Measurements from ENCODE around the gene TMEM258.

TMEM258 gene

DNA sequence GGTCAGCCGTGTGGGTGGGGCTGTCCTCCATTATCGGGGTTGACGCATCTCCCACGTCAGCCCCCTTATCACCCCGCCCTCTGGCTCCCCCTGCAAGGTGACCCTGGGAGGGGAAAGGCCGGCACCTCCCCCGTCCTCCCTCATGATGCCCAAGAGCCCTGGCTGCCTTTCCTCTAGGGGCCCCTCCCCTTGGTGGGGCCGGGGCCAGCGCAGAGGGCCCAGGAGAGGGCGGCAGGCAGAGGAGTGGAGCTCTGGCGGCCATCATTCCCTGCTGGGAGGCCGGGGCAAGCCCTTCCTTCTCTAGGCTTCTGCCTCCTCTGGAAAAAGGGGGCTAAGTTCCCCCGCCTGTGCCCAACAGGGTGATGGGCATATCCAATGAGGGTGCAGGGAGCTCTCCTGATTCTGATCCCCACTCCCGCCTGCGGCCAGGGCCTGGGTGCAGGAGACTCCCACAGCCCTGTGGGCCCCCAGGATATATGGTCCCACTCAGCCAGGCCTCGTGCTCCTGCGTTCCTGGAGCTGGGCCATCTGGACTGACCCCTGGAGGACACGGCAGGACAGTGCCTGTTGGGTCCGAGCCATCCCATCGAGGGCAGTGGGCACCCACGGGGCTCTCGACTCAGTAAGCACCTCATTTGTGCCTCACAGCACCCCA, 27.7 kb downstream of the TMEM258 start:
- DNase-seq (ENCODE audit: low spot score) = no peak
- no peak overlapping the region for H3K27ac ChIP-seq
- TF ChIP-seq, protein P1, sequence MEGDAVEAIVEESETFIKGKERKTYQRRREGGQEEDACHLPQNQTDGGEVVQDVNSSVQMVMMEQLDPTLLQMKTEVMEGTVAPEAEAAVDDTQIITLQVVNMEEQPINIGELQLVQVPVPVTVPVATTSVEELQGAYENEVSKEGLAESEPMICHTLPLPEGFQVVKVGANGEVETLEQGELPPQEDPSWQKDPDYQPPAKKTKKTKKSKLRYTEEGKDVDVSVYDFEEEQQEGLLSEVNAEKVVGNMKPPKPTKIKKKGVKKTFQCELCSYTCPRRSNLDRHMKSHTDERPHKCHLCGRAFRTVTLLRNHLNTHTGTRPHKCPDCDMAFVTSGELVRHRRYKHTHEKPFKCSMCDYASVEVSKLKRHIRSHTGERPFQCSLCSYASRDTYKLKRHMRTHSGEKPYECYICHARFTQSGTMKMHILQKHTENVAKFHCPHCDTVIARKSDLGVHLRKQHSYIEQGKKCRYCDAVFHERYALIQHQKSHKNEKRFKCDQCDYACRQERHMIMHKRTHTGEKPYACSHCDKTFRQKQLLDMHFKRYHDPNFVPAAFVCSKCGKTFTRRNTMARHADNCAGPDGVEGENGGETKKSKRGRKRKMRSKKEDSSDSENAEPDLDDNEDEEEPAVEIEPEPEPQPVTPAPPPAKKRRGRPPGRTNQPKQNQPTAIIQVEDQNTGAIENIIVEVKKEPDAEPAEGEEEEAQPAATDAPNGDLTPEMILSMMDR (conservative IDR thresholded peaks at IDR 0.05; ENCODE audit: low read depth) = no peak
- ChIA-PET CTCF (interaction anchor here (0.5 kb wide), 1 partner anchor 12 kb away, joined by 3 read pairs; the partner anchor contains the start of gene MYRF), POLR2A (ENCODE audit: low non-redundant PET) (no interaction called here)

DNA sequence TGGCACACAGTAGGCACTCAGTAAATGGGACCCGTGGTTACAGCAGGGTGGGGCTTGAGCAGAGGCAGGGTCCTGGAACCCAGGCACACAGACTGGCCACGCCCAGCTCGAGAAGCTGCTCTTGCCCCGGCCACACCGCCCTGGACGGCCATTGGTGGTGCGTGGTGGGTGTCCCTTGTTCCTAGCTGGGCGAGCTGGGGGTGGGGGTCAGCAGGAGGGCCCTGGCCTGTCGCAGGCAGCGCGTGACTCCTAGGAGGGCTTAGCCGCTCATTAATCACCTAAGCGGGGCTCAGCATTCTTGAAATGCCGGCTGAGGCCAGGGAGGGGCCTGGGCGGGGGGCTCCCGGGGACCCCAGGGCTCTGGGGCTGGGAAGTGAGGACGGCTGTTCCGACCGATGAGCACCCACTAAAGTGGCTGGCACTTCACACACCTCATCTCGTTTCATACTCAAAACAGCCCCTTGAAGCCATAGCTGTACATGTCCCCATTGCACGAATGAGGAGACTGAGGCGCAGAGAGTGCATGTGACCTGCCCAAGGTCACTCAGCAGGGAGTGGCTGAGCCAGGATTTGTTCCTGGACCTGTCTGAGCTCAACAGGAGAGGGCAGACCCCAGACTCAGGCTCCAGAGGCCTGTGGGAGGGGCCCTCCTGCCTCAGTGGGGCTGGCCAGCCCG, 28.3 kb downstream of the TMEM258 start:
- DNase-seq (ENCODE audit: low spot score) = no peak
- TF ChIP-seq, protein P1 (conservative IDR thresholded peaks at IDR 0.05; ENCODE audit: low read depth) = no peak
- no peak overlapping the region for H3K27ac ChIP-seq
- CTCF ChIA-PET = no interaction called here
- POLR2A ChIA-PET (ENCODE audit: low non-redundant PET) = no interaction called here

DNA sequence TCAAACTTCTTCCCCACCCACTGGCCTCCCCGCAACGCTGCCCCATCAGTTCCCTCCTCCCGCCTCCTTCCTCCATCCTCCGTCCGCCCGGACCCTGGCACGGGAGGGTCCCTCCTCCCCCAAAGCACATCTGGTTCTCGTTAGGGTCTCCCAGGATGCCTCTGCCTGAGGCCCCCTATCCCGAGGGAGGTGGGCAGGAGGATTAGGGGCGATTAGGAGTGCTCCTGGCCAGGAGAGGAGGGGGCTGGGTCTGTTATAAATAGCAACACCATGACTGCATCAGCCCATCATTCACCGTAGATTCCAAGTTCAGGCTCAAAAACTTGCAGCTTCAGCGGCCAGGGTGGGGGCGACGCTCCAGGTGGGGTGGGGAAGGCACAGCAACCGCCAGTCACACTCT, 29.6 kb downstream of the TMEM258 start:
- TF ChIP-seq, protein P1 (conservative IDR thresholded peaks at IDR 0.05; ENCODE audit: low read depth) = no peak
- ChIA-PET CTCF (interaction anchor here (1.4 kb wide), 1 partner anchor 29 kb away, joined by 3 read pairs; no protein-coding TSS in a partner anchor), POLR2A (ENCODE audit: low non-redundant PET) (no interaction called here)
- no peak overlapping the region for H3K27ac ChIP-seq
- no peak for DNase-seq (ENCODE audit: low spot score)

DNA sequence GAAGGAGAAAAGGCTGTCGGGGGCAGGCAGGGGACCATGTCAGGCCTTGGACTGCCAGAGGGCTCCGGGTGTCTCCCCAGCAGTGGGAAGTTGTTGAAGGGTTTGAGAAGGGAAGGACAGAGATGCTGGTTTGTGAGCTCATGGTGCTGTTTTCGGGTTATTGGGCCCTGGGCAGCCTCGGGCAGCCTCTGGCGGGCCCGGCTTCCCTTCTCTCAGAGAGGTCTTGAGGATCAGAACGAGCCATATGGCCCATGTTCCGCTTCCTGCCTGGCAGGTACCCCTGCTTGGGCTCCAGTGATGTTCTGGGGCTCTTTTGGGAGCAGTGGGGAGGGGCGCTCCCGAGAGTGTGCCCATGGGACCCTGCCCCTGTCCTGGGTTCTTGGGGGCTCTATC, 30.2 kb downstream of the TMEM258 start:
- no peak for DNase-seq (ENCODE audit: low spot score)
- ChIA-PET CTCF (interaction anchor here (0.5 to 1.4 kb wide), 2 partner anchors 29 to 1198 kb away, joined by 3 to 4 read pairs; no protein-coding TSS in a partner anchor), POLR2A (ENCODE audit: low non-redundant PET) (no interaction called here)
- no peak overlapping the region for H3K27ac ChIP-seq
- TF ChIP-seq, protein P1 (conservative IDR thresholded peaks at IDR 0.05; ENCODE audit: low read depth) = no peak

DNA sequence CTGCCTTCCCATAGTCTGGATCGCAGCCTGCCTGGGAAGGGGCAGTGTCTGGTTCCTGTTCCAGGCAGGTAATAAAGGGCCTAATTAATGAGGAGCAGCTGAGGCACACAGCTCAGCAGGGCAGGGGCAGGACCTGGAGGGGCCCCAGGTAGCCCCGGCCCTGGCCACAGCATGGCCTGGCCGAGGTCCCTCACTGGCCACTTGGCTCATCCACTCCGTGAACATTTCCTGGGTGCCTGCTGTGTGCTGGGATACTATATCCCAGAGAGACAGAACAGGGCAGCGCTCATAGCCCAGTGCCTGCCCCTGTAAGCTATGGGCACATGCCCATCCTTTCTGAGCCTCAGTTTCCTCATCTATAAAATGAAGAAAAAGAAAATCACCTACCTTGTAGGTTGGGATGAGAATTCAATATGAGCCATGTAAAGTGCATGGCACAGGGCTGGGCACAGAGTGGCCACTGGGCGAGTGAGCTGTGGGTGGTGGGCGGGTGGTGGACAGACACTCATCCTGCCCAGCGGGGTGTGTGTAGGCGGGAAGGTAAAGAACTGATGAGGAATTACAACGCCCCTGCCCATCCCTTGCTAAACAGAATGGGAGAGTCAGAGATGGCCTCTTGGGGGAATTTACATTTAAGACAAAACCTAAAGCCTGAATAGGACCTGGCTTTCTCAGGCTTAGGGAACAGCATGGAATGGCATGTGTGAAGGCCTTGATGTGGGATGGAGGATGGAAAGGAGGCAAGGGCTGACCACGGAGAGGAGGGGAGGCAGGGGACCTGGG, 30.8 kb downstream of the TMEM258 start:
- CTCF ChIA-PET = interaction anchor here (0.5 to 1.4 kb wide), 2 partner anchors 28 to 1198 kb away, joined by 3 to 4 read pairs; no protein-coding TSS in a partner anchor
- no peak overlapping the region for H3K27ac ChIP-seq
- TF ChIP-seq, protein P1 (conservative IDR thresholded peaks at IDR 0.05; ENCODE audit: low read depth) = no peak
- POLR2A ChIA-PET (ENCODE audit: low non-redundant PET) = no interaction called here
- DNase-seq (ENCODE audit: low spot score) = no peak

DNA sequence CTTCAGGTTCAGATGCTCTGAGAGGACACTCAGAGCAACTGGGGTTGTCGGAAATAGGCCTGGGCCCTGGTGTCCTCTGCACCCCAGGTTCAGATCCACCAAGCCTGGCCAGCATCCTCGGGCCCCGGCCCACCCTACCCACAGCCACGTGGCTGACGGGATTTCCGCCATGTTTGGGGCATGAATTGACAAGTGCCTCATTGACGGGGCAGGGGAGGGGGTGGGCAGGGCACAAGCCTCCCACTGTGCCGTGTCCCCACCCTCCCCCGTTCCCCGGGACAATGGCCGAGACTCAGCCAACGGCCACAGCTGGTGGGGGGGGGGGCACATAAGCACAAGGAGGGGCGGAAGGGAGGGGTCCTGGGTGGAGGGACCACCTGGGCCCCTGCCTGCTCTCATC, 31.5 kb downstream of the TMEM258 start:
- TF ChIP-seq, protein P1 (conservative IDR thresholded peaks at IDR 0.05; ENCODE audit: low read depth) = no peak
- ChIA-PET CTCF (no interaction called here), POLR2A (ENCODE audit: low non-redundant PET) (no interaction called here)
- DNase-seq (ENCODE audit: low spot score) = no peak
- H3K27ac ChIP-seq = no peak overlapping the region

Measured in RWPE1 (cell line).